Inferior parietal cortex (tissue), 1 donor: ENCODE measurements around the gene RAD23B.
A peak's percentile ranks its signal among the peaks of the same experiment; 100 is the strongest.

Source experiments
- DNase-seq: peaks from one replicate; pipeline ENCODE4 v3.0.0-alpha.2; 2016; ENCODE audit errors: extremely low spot score

Gene RAD23B

GRCh38 chr9:107336718-107337360 is 53.8 kb downstream of the RAD23B start:
- DNase-seq = no peak

GRCh38 chr9:107337676-107338590 is 54.9 kb downstream of the RAD23B start:
- no peak for DNase-seq

GRCh38 chr9:107338911-107339659 is 56.0 kb downstream of the RAD23B start:
- DNase-seq = no peak

GRCh38 chr9:107340920-107341632 is 58.0 kb downstream of the RAD23B start:
- DNase-seq = peak; percentile 67

- DNase-seq = no peak
Measured at GRCh38 chr9:107342476-107343161, 59.5 kb downstream of the RAD23B start.

- no peak for DNase-seq
Measured at GRCh38 chr9:107345327-107345726, 62.2 kb downstream of the RAD23B start.

GRCh38 chr9:107348836-107349235 is 65.8 kb downstream of the RAD23B start:
- no peak for DNase-seq

- no peak for DNase-seq
Measured at GRCh38 chr9:107350443-107350842, 67.4 kb downstream of the RAD23B start.

GRCh38 chr9:107351382-107352045 is 68.4 kb downstream of the RAD23B start:
- DNase-seq = no peak

GRCh38 chr9:107355394-107355793 is 72.3 kb downstream of the RAD23B start:
- no peak for DNase-seq

GRCh38 chr9:107358986-107359385 is 75.9 kb downstream of the RAD23B start:
- DNase-seq = no peak

GRCh38 chr9:107360098-107360497 is 77.0 kb downstream of the RAD23B start:
- DNase-seq = no peak

GRCh38 chr9:107361816-107362215 is 78.7 kb downstream of the RAD23B start:
- DNase-seq = no peak

GRCh38 chr9:107363516-107364152 is 80.6 kb downstream of the RAD23B start:
- DNase-seq = no peak

GRCh38 chr9:107367727-107368502 is 84.8 kb downstream of the RAD23B start:
- DNase-seq = no peak

GRCh38 chr9:107368696-107369095 is 85.6 kb downstream of the RAD23B start:
- DNase-seq = no peak

- no peak for DNase-seq
Measured at GRCh38 chr9:107373809-107374208, 90.7 kb downstream of the RAD23B start.

- no peak for DNase-seq
Measured at GRCh38 chr9:107375001-107375400, 91.9 kb downstream of the RAD23B start.

- no peak for DNase-seq
Measured at GRCh38 chr9:107375651-107376369, 92.7 kb downstream of the RAD23B start.
